ENCODE measurements around the gene MXRA8. TPM values are rescaled to one million over a fixed set of nuclear protein-coding genes. Genes with fewer than 3 reads are reported as not detected.

Gene MXRA8
- total RNA-seq, 2 experiments from 2014 or later: 0.92 to 0.98 TPM

- ChIA-PET CTCF (interaction anchor here (0.6 to 2.7 kb wide), 3 partner anchors 11 to 181 kb away, joined by 3 to 15 read pairs (median 9); no protein-coding TSS in a partner anchor), POLR2A (no interaction called here)
- no peak for TF ChIP-seq CTCF (IDR thresholded peaks at IDR 0.05)
- intact Hi-C loops (cut with micrococcal nuclease): no loop called here
- DNase-seq (no peak), ATAC-seq (no peak)
- H3K9me3 Mint-ChIP-seq: no peaks in the 10 kb centered on the region
- peaks cover 25% of the 10 kb centered on the region for H3K4me1 Mint-ChIP-seq (ENCODE audit: low read depth)
- H3K36me3 Mint-ChIP-seq (ENCODE audit: low read depth): no peaks in the 10 kb centered on the region
- no peak overlapping the region for H3K4me3 Mint-ChIP-seq
- no peak overlapping the region for H3K27ac Mint-ChIP-seq
- no peaks in the 10 kb centered on the region for H3K27me3 Mint-ChIP-seq
Measured at GRCh38 chr1:1302951-1303509, 55.3 kb downstream of the MXRA8 start.

Small RNA genes within 50 kb of the gene (microRNA-seq; reads per million reads assigned to microRNA genes)
- gene MIR6727 (ENCODE audit: borderline microRNAs expressed, borderline replicate concordance): not detected
- not detected for gene MIR6808 (ENCODE audit: borderline microRNAs expressed, borderline replicate concordance)

Other genes with a start within 250 kb of the MXRA8 start
- 10 to 100 TPM; 17.5 to 20.3 TPM for gene C1orf159, start 242.5 kb downstream of the MXRA8 start, total RNA-seq
- gene TTLL10, start 184.7 kb downstream of the MXRA8 start, total RNA-seq: not detected
- 100 to 1,000 TPM; 126 to 135 TPM for gene TNFRSF18, start 152.0 kb downstream of the MXRA8 start, total RNA-seq
- 100 to 1,000 TPM; 137 to 142 TPM for gene TNFRSF4, start 144.4 kb downstream of the MXRA8 start, total RNA-seq
- 10 to 100 TPM; 81.5 to 87.5 TPM for gene SDF4, start 126.6 kb downstream of the MXRA8 start, total RNA-seq
- gene B3GALT6, start 126.3 kb downstream of the MXRA8 start, total RNA-seq: 10 to 100 TPM; 13.1 to 14.3 TPM
- gene C1QTNF12, start 111.8 kb downstream of the MXRA8 start, total RNA-seq: 1 to 10 TPM; 2.6 to 4.9 TPM
- 10 to 100 TPM; 52.3 to 59.2 TPM for gene UBE2J2, start 84.7 kb downstream of the MXRA8 start, total RNA-seq
- 1 to 10 TPM; 4.9 to 5.6 TPM for gene SCNN1D, start 78.1 kb downstream of the MXRA8 start, total RNA-seq
- gene ACAP3, start 50.6 kb downstream of the MXRA8 start, total RNA-seq: 10 to 100 TPM; 41.1 to 42.5 TPM
- gene PUSL1, start 50.0 kb downstream of the MXRA8 start, total RNA-seq: 10 to 100 TPM; 23.9 to 25.4 TPM
- 100 to 1,000 TPM; 110 to 122 TPM for gene INTS11, start 33.9 kb downstream of the MXRA8 start, total RNA-seq
- gene CPTP, start 33.8 kb downstream of the MXRA8 start, total RNA-seq: 10 to 100 TPM in 1 of 2 experiments, 1 to 10 TPM in 1; 8.4 to 11.0 TPM
- gene TAS1R3, start 27.3 kb downstream of the MXRA8 start, total RNA-seq: under 1 TPM; 0.13 to 0.14 TPM
- gene DVL1, start 9.1 kb downstream of the MXRA8 start, total RNA-seq: 10 to 100 TPM; 37.2 to 39.2 TPM
- gene AURKAIP1, start 16.7 kb upstream of the MXRA8 start, total RNA-seq: 100 to 1,000 TPM; 127 TPM
- 10 to 100 TPM; 86.3 to 92.4 TPM for gene CCNL2, start 40.8 kb upstream of the MXRA8 start, total RNA-seq
- 100 to 1,000 TPM; 127 to 129 TPM for gene MRPL20, start 48.7 kb upstream of the MXRA8 start, total RNA-seq
- not detected for gene ANKRD65, start 62.7 kb upstream of the MXRA8 start, total RNA-seq
- gene VWA1, start 77.1 kb upstream of the MXRA8 start, total RNA-seq: under 1 TPM; 0.72 to 0.97 TPM
- gene ATAD3C, start 91.1 kb upstream of the MXRA8 start, total RNA-seq: 1 to 10 TPM in 1 of 2 experiments, under 1 TPM in 1; 0.99 to 1.8 TPM
- gene ATAD3B, start 113.2 kb upstream of the MXRA8 start, total RNA-seq: 10 to 100 TPM; 42.5 to 48.1 TPM
- gene ATAD3A, start 153.6 kb upstream of the MXRA8 start, total RNA-seq: 10 to 100 TPM; 61.7 to 65.1 TPM
- under 1 TPM; 0.45 to 0.74 TPM for gene TMEM240, start 182.1 kb upstream of the MXRA8 start, total RNA-seq
- 100 to 1,000 TPM; 111 to 113 TPM for gene SSU72, start 216.3 kb upstream of the MXRA8 start, total RNA-seq
- 1 to 10 TPM; 2.8 to 3.6 TPM for gene FNDC10, start 241.6 kb upstream of the MXRA8 start, total RNA-seq